OCI-LY3 (cell line): Measurements from ENCODE around the gene TEX26.

Source experiments
- H2AFZ ChIP-seq: fragments of 200-600, 300-600 bp; shearing (Covaris generic); 2 replicates; pipeline ENCODE4 v1.6.0; 2014; ENCODE audit warnings: antibody characterized with exemption, low read depth, low read length
- H3K27ac ChIP-seq: fragments of 200-600, 300-600 bp; sonication (generic); 2 replicates; pipeline ENCODE4 v1.5.1; 2014; ENCODE audit warnings: mild to moderate bottlenecking, low read length, moderate library complexity, mixed read lengths
- H3K27me3 ChIP-seq: fragments of 200-600, 300-600 bp; sonication (generic); 2 replicates; pipeline ENCODE4 v1.6.1; 2014; ENCODE audit warnings: low read depth, low read length, mixed read lengths
- H3K36me3 ChIP-seq: fragments of 200-600, 300-600 bp; sonication (generic); replicated peaks from 2 replicates; pipeline ENCODE3; 2014; ENCODE audit warnings: low read depth, low read length, mixed read lengths
- H3K4me1 ChIP-seq: fragments of 300-600, 200-600 bp; sonication (generic); 2 replicates; pipeline ENCODE4 v1.6.1; 2014; ENCODE audit warnings: low read length, mixed read lengths
- H3K4me2 ChIP-seq: fragments of 200-600, 300-600 bp; sonication (generic); 2 replicates; pipeline ENCODE4 v1.6.1; 2014; ENCODE audit warnings: low read length, mixed read lengths
- H3K4me3 ChIP-seq: fragments of 300-600, 200-600 bp; sonication (generic); 2 replicates; pipeline ENCODE4 v1.5.1; 2014; ENCODE audit warnings: antibody characterized with exemption, mild to moderate bottlenecking, low read length, moderate library complexity
- H3K79me2 ChIP-seq: fragments of 300-600, 200-600 bp; shearing (Covaris generic); 2 replicates; pipeline ENCODE4 v1.6.1; 2014; ENCODE audit warnings: mild to moderate bottlenecking, low read length, mixed read lengths
- H3K9ac ChIP-seq: fragments of 300-600, 200-600 bp; shearing (Covaris generic); 2 replicates; pipeline ENCODE4 v1.6.0; 2014; ENCODE audit warnings: mild to moderate bottlenecking, low read length, moderate library complexity
- H3K9me3 ChIP-seq: fragments of 200-600, 300-600 bp; shearing (Covaris generic); 2 replicates; pipeline ENCODE4 v1.6.1; 2014; ENCODE audit warnings: low read length, mixed read lengths; ENCODE audit not compliant: insufficient read depth
- H4K20me1 ChIP-seq: fragments of 200-600, 300-600 bp; sonication (generic); 2 replicates; pipeline ENCODE4 v1.6.1; 2016; ENCODE audit warnings: low read length, mixed read lengths; ENCODE audit not compliant: insufficient read depth
- EZH2phosphoT487 ChIP-seq: fragments of 200-600 bp; shearing (Covaris generic); IDR thresholded peaks from 2 replicates; pipeline ENCODE4 v1.6.1; 2018; ENCODE audit warnings: antibody characterized with exemption, mixed run types, low read depth
- TF ChIP-seq, protein P1 (sequence below): fragments of 200-600, 300-600 bp; sonication (generic); IDR thresholded peaks from 2 replicates; pipeline ENCODE4 v1.5.1; 2014; ENCODE audit warnings: antibody characterized with exemption, low read length, low read depth

Gene TEX26

DNA sequence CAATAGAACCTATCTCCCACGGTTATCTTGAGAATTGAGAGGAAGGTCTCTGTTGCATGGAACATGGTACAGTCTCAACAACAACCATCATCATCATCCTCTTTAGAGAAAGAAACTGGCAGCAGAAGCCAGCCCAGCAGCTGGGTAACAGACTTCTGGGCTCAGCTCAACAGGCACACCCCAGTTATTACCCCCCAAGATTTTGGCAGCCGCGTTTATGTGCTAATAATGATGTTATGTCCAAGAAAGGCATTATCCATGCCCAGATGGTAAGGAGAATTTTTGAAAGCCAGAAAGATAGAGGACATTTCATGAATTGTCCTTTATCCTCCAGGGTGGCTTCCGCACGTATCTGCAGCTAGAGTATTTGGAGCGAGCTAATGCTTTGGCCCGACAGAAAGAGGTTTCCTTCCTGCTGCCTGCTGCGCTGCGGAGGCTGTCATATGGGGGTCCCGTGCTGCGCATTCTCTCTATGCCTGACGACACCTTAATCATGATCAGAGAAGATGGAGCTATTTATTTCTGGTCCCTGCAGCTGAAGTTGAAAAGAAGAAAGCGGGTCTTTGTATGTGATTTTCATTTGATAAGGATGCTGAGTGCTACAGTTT, 89.9 kb downstream of the TEX26 start:
- no peaks in the 10 kb centered on the region for H3K4me1 ChIP-seq
- no peaks in the 10 kb centered on the region for H3K36me3 ChIP-seq
- H2AFZ ChIP-seq = no peak overlapping the region
- no peak overlapping the region for H3K9ac ChIP-seq
- H3K79me2 ChIP-seq = no peaks in the 10 kb centered on the region
- no peaks in the 10 kb centered on the region for H3K9me3 ChIP-seq
- no peaks in the 10 kb centered on the region for H4K20me1 ChIP-seq
- TF ChIP-seq, protein P1, sequence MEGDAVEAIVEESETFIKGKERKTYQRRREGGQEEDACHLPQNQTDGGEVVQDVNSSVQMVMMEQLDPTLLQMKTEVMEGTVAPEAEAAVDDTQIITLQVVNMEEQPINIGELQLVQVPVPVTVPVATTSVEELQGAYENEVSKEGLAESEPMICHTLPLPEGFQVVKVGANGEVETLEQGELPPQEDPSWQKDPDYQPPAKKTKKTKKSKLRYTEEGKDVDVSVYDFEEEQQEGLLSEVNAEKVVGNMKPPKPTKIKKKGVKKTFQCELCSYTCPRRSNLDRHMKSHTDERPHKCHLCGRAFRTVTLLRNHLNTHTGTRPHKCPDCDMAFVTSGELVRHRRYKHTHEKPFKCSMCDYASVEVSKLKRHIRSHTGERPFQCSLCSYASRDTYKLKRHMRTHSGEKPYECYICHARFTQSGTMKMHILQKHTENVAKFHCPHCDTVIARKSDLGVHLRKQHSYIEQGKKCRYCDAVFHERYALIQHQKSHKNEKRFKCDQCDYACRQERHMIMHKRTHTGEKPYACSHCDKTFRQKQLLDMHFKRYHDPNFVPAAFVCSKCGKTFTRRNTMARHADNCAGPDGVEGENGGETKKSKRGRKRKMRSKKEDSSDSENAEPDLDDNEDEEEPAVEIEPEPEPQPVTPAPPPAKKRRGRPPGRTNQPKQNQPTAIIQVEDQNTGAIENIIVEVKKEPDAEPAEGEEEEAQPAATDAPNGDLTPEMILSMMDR = no peak
- no peak for TF ChIP-seq EZH2phosphoT487
- H3K27ac ChIP-seq = no peak overlapping the region
- H3K4me3 ChIP-seq = no peak overlapping the region
- H3K4me2 ChIP-seq = no peak overlapping the region
- peaks cover 90% of the 10 kb centered on the region for H3K27me3 ChIP-seq

DNA sequence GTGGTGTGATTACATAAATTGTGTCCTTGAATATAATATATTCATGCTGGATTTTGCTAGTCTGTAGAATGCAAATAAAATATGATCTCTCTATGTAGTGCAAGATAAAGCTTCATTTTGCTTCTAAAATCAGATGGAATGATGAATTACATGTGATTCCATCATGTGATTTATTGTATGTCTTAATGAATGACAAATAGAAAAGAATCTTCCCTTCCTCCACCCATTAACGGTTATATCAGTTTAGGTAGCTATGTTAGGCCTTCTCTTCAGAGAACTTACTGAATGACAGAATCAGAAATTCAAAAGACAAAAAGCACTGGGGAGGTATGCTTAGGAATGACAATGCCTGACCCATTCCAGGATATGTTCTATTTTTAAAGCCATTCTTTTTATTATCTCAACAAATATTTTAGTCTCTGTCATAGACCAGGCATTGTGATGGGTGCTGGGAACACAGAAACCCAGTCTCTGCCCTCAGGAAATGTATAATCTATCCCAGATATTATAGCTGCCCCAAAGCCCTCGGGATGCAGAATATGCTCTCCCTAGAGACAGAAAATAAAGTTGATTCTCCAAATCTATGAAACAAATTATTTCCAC, 90.6 kb downstream of the TEX26 start:
- Histone ChIP-seq H3K79me2 (no peaks in the 10 kb centered on the region), H3K27me3 (peaks cover 91% of the 10 kb centered on the region), H3K36me3 (no peaks in the 10 kb centered on the region), H3K9ac (no peak overlapping the region), H3K4me3 (no peak overlapping the region), H3K4me1 (no peaks in the 10 kb centered on the region), H2AFZ (no peak overlapping the region), H3K4me2 (no peak overlapping the region), H4K20me1 (no peaks in the 10 kb centered on the region), H3K27ac (no peak overlapping the region), H3K9me3 (no peaks in the 10 kb centered on the region)
- TF ChIP-seq, protein P1 = no peak
- no peak for TF ChIP-seq EZH2phosphoT487
